Activated CD8-positive, alpha-beta memory T cell treated with anti-CD3 and anti-CD28 coated beads, Interleukin-2, amount 50 U/mL, for 48 hours (primary cell): ENCODE data around the gene HSPA12A.
"Not testable (repeated sequence)": the region's sequence is repeated elsewhere in the genome, so short reads cannot be mapped to it uniquely, and the experiment has no call there.

Source experiments
- DNase-seq: peaks from one replicate; pipeline ENCODE4 v3.0.0-alpha.2; 2020

HSPA12A gene

DNA sequence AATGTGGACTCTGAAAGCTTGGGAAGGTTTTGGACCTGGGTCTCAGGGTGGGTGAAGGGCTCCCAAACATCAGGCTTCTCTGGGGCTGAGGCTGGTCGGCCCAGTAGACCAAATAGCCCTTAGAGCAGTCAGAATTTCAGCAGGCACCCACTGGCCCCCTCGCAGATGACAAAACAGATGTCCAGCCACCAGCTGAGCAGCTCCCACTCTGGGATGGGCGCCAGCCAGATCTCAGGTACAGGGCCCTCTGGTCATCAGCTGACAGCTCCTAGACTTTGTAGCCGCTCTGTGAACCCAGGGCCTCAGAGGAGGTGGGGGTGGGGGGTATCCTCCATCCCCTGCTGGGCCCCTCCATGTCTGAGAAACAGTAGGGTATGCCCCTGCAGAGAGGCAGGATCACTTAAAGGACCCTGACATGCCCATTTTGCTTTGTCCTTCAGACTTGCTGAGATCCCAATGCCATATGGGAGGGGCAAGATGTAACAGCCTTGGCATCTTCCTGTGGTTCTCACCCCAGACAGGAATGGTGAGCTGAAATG is 26.5 kb downstream of the HSPA12A start:
- DNase-seq, result no peak

- DNase-seq, result no peak
These were observed 27.0 kb downstream of the HSPA12A start for GRCh38 chr10:116715341-116715740.

- DNase-seq, result no peak
These were observed 28.5 kb downstream of the HSPA12A start for GRCh38 chr10:116713846-116714245.

DNA sequence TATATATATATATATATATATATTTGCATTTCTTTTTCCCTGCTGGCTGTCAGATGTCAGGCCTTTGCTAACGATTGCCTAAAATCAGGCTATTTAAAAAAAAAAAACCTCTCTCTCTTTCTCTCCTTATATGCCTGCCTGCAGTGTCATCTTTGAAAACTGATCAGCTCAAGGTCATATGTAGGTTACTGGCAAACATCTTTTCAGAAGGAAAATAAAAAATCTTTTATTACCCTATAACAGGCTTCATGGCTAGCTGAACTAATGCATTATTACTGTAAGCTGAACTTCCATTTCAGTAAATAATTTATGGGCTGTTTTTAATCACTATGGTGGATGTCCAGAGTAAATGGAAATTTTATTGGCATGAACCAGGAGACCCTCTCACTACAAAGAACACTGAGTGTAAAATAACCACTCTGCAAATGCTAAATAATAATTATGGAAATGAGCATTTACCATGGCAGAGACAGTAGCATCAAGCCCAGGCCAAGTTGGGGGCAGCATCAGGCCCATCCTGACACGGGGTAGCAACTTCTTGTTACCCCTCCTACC is 29.3 kb downstream of the HSPA12A start:
- DNase-seq, result no peak

GRCh38 chr10:116712519-116712918 is 29.8 kb downstream of the HSPA12A start:
- no peak for DNase-seq

DNA sequence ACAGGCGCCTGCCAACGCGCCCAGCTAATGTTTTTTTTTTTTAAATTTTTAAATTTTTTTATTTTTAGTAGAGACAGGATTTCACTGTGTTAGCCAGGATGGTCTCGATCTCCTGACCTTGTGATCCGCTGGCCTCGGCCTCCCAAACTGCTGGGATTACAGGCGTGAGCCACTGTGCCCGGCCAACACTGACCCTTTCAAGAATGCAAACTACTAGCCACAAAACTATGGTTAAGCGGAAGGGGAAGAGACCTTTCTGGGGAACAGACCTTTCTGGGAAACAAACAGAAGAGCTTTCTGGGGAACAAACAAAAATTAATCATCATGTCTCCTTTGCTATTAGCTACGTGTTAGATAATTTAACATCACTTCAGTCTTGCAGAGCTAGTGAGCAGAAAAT is 30.6 kb downstream of the HSPA12A start:
- not testable (repeated sequence) for DNase-seq

- DNase-seq, result no peak
These were observed 32.3 kb downstream of the HSPA12A start for GRCh38 chr10:116710076-116710475.

GRCh38 chr10:116708877-116709276 is 33.5 kb downstream of the HSPA12A start:
- no peak for DNase-seq

- DNase-seq, result no peak
These were observed 34.0 kb downstream of the HSPA12A start for GRCh38 chr10:116708391-116708821.

DNA sequence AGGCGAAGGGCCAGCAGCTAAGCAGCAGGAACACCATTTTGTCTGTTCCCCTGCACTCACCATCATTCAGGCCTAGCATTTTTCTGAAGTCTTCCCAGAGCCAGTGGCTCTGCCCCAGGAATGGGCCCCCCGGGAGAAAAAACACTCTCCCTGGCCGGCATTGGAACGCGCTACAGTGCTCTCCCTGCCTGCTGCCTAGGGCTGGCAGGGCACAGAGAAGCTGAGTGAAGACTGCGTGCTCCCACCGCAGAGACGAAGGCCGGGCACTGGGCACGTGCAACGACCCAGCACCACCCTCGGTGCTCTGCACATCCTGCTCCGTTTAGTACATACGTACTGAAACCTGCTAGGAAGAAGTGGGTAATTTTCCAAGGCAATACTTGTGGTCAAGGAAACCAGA is 34.4 kb downstream of the HSPA12A start:
- no peak for DNase-seq

- no peak for DNase-seq
These were observed 36.1 kb downstream of the HSPA12A start for GRCh38 chr10:116706281-116706680.

GRCh38 chr10:116705498-116705897 is 36.9 kb downstream of the HSPA12A start:
- no peak for DNase-seq

DNA sequence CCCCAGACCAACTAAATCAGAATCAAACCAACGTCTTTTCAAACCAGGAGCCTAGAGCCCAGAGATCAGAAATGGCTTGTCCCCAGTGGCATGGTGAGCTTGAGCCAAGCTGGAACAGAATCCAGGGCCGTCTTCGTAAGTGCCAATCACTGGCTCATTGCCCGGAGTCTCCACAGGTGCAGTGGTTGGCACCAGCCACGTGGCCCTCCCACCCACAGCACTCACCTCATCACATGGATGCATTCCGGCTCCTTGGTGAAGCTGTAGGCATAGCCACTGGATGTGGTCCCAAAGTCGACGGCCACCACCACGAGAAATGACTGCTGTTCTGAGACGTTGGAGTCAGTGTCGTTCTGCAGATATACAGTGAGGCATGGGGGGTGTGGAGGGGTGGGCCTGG is 37.4 kb downstream of the HSPA12A start:
- no peak for DNase-seq

DNA sequence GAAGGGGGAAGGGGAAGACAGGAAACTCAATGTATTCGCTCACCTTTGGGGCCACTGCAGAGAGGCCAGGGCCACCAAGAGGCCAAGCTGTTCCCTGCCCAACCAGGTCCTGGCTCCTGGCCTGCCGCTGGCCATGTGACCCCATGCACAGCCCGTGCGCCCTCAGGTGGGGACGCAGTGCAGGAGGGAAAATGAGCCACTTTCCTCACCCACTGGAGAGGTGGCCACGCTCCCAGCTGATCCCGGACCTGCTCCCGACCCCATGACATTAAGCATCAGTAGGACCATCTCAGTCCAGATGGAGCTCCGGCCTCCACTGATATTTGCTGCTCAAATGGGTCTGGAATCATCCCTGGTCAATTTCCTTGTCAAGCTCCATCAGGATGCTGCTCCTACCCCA is 40.2 kb downstream of the HSPA12A start:
- no peak for DNase-seq

DNA sequence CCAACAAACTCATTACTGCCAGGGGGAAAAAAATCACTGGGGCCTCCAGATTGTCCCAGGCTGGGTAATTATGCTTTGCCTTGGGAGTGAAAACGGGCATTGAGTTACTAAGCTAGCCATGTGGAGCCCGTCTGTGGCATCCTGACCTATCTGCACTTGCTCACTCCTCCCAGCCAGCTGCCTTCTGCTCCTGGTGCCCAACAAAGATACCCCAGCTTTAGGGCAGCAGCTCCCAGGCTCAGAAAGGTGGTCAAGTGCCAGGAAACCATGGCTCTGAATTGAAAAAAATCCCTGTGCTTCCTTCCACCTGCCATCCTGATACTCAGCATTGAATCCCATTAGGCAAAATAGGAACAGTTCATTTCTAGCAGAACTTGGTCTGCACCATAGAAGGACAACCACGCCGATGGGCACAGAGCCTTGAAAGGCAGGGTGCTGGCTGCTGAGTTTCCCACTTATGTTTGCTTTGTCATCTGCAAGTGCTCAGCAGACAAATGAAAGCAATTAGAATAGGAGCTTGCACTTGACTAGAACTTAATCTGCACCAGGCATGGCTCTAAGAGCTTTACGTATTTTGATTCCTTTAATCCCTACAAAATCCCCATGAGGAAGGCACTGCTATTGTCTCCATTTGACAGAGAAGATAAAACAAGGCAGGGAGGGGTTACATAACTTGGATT is 42.8 kb downstream of the HSPA12A start:
- no peak for DNase-seq

GRCh38 chr10:116699049-116699448 is 43.3 kb downstream of the HSPA12A start:
- no peak for DNase-seq

GRCh38 chr10:116698364-116698763 is 44.0 kb downstream of the HSPA12A start:
- no peak for DNase-seq

DNA sequence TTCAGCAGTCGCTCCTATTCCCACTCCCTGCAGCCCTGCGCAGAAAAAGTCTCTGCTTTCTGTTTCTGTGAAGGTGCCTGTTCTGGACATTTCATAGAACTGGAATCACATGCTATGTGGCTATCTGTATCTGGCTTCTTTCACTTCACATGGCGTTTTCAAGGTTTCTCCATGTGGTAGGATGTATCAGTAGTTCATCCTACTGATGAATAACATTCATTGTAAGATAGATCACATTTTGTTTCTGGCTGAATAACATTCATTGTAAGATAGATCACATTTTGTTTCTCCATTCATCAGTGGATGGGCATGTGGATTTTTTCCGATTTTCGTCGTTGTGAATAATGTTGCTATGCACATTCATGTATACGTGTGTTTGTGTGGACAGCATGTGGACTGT is 44.5 kb downstream of the HSPA12A start:
- no peak for DNase-seq

DNA sequence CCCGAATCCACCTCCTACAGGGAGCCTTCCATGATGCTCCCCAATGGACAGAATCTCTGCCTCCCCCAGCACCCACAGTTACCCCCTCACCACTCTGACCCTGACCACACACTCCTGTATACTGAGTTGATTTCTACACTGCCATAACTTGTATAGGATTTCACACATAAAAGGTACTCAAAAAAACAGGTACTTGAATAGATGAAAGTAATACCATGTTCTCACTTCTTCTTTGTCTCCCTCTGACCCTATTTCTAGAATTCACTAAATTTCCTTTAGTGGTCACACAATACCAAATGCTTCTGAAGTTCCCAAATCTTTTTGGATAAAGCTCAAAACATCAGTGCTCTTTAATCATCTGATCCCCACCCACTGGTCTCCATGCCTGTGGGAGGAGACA is 45.4 kb downstream of the HSPA12A start:
- DNase-seq, result no peak

- DNase-seq, result no peak
These were observed 47.5 kb downstream of the HSPA12A start for GRCh38 chr10:116694927-116695268.

DNA sequence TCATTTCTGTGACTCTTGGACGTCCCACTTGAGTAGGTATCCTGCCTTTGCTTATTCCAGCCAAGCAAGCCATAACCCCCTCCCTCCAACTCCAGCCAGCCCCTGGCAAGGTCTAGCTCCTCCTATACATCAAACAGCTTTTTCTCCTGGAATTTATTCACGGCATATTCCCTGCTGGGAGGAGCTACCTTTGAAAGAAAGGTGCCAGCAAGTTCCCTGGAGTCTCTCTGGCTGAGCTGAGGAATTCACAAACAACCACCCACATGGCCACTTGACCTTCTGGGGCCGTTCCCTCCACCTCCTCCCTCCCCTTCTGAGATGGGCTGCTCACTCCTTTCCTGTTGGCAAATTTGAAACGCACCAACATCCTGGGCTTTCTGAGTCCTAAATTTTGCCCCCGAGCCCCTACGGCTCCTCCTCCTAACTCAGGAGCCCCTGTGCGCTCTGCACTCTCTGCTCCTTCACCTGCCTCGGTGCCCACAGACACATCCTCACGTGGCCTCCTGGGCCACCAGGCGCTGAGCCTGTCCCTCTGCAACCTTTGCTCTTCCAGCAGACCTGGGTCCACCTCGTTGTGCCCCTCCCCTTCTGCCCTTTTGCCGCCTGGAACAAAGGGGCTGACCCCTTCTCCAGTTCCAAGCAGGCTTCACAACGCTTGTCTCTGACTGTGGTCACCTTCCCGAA is 48.0 kb downstream of the HSPA12A start:
- DNase-seq, result no peak

DNA sequence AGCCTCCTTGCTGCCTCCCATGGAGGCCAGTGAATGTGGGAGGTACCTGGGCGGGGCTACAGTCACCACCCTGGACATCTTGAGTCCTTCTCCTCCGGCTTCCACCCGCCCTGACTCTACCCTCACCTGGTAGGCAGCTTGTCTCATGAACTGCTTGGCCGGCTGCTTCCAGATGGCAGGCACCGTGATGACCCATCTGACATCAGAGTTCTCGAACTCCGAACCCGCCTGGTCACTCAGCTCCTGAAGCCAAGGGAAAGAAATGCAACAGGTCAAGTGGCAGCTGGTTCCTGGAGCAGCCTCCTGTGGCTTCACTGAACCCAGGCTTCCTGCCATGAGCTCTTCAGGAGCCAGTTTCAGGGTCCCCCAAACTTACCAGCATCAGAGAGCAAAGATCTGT is 50.1 kb downstream of the HSPA12A start:
- DNase-seq, result no peak

- no peak for DNase-seq
These were observed 50.7 kb downstream of the HSPA12A start for GRCh38 chr10:116691635-116692034.
